Activated CD4-positive, alpha-beta T cell treated with anti-CD3 and anti-CD28 coated beads, Interleukin-2, amount 10 ng/mL, durations not matched to agents 7 days and 5 days (primary cell): ENCODE data around the gene SDR39U1. TPM values are rescaled to one million over a fixed set of nuclear protein-coding genes. Genes with fewer than 3 reads are reported as not detected.

ENCODE experiments used
- CTCF ChIA-PET: fragments of 350-600 bp; sonication (Branson Sonifier 250); formaldehyde crosslinking; loops from one replicate; lab custom pipeline; 2021; ENCODE audit warnings: antibody characterized with exemption; lab: Charles Lee
- POLR2A ChIA-PET: fragments of 350-600 bp; sonication (Branson Sonifier 250); formaldehyde crosslinking; loops from one replicate; lab custom pipeline; 2021; ENCODE audit warnings: antibody characterized with exemption; lab: Charles Lee
- DNase-seq: peaks from one replicate; pipeline ENCODE4 v3.0.0-alpha.2; 2020
- H3K27ac Mint-ChIP-seq: one replicate; pipeline ENCODE4 v1.8.0; 2021; ENCODE audit warnings: mild to moderate bottlenecking, moderate library complexity, mixed read lengths
- H3K27me3 Mint-ChIP-seq: one replicate; pipeline ENCODE4 v1.8.0; 2021; ENCODE audit warnings: mixed read lengths
- H3K36me3 Mint-ChIP-seq: one replicate; pipeline ENCODE4 v1.8.0; 2021; ENCODE audit warnings: low read depth, mixed read lengths
- H3K4me1 Mint-ChIP-seq: one replicate; pipeline ENCODE4 v1.8.0; 2021; ENCODE audit warnings: mixed read lengths
- H3K4me3 Mint-ChIP-seq: one replicate; pipeline ENCODE4 v1.8.0; 2021; ENCODE audit warnings: mild to moderate bottlenecking, moderate library complexity, mixed read lengths
- H3K9me3 Mint-ChIP-seq: one replicate; pipeline ENCODE4 v1.8.0; 2021; ENCODE audit warnings: mixed read lengths
- total RNA-seq, 2 experiments: library from RNA; stranded (reverse); gene quantifications; one replicate each; pipeline ENCODE4 v1.2.3, GENCODE V29; 2021

The SDR39U1 gene
- total RNA-seq, 2 experiments from 2014 or later: 52.8 to 54.9 TPM

- no peaks in the 10 kb centered on the region for H3K27me3 Mint-ChIP-seq
- H3K9me3 Mint-ChIP-seq: no peaks in the 10 kb centered on the region
- H3K36me3 Mint-ChIP-seq: peaks cover 44% of the 10 kb centered on the region
- POLR2A ChIA-PET: interaction anchor here (1.0 to 2.5 kb wide), 3 partner anchors 9 to 99 kb away, joined by 3 to 18 read pairs (median 3); no protein-coding TSS in a partner anchor
- peak overlapping the region; percentile 98 for H3K27ac Mint-ChIP-seq
- DNase-seq: no peak
- no peak overlapping the region for H3K4me3 Mint-ChIP-seq
- H3K4me1 Mint-ChIP-seq: peaks cover 57% of the 10 kb centered on the region
- CTCF ChIA-PET: interaction anchor here (0.6 to 6.5 kb wide), 36 partner anchors 9 to 324 kb away, joined by 3 to 108 read pairs (median 5); partner anchors contain the start of genes ADCY4, CIDEB, DCAF11 and GZMB
Measured at GRCh38 chr14:24432259-24433131, 10.1 kb downstream of the SDR39U1 start.

DNA sequence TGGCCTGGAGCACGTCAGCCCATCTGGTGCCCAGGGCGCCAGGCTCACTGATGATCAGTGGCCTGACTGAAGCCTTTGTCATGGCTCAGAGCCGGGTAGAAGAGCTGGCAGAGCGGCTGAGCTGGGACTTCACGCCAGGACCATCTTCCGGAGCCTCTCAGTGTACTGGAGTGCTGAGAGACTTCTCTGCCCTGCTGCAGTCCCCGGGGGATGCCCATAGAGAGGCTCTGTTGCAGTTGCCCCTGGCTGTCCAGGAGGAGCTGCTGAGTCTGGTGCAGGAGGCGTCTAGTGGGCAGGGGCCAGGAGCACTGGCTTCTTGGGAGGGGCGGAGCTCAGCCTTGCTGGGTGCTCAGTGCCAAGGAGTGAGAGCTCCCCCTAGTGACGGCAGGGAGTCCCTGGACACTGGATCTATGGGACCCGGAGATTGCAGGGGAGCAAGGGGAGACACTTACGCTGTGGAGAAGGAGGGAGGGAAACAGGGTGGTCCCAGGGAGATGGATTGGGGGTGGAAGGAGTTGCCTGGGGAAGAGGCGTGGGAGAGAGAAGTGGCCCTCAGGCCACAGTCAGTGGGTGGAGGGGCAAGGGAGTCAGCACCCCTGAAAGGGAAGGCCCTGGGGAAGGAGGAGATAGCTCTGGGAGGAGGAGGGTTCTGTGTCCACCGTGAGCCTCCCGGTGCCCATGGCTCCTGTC is 10.9 kb downstream of the SDR39U1 start:
- no peaks in the 10 kb centered on the region for H3K27me3 Mint-ChIP-seq
- H3K4me3 Mint-ChIP-seq: peak overlapping the region; percentile 90
- POLR2A ChIA-PET: interaction anchor here (0.6 to 2.5 kb wide), 6 partner anchors 10 to 282 kb away, joined by 3 to 18 read pairs (median 4); no protein-coding TSS in a partner anchor
- peak; percentile 95 for DNase-seq
- peaks cover 37% of the 10 kb centered on the region for H3K36me3 Mint-ChIP-seq
- peaks cover 56% of the 10 kb centered on the region for H3K4me1 Mint-ChIP-seq
- peak overlapping the region; percentile 98 for H3K27ac Mint-ChIP-seq
- CTCF ChIA-PET: interaction anchor here (0.6 to 6.5 kb wide), 55 partner anchors 9 to 391 kb away, joined by 3 to 108 read pairs (median 5); partner anchors contain the start of genes ADCY4, CHMP4A, CIDEB and DCAF11
- no peaks in the 10 kb centered on the region for H3K9me3 Mint-ChIP-seq

- ChIA-PET CTCF (interaction anchor here (0.6 to 6.5 kb wide), 56 partner anchors 8 to 390 kb away, joined by 3 to 108 read pairs (median 4); partner anchors contain the start of genes ADCY4, CHMP4A, CIDEB and DCAF11), POLR2A (interaction anchor here (0.6 to 2.5 kb wide), 8 partner anchors 11 to 283 kb away, joined by 3 to 18 read pairs (median 4); partner anchors contain the start of gene SDR39U1)
- H3K4me3 Mint-ChIP-seq: peak overlapping the region; percentile 90
- peak overlapping the region; percentile 98 for H3K27ac Mint-ChIP-seq
- peaks cover 56% of the 10 kb centered on the region for H3K4me1 Mint-ChIP-seq
- no peaks in the 10 kb centered on the region for H3K27me3 Mint-ChIP-seq
- H3K9me3 Mint-ChIP-seq: no peaks in the 10 kb centered on the region
- peak; percentile 71 for DNase-seq
- peaks cover 33% of the 10 kb centered on the region for H3K36me3 Mint-ChIP-seq
Measured at GRCh38 chr14:24430682-24431568, 11.7 kb downstream of the SDR39U1 start.

DNA sequence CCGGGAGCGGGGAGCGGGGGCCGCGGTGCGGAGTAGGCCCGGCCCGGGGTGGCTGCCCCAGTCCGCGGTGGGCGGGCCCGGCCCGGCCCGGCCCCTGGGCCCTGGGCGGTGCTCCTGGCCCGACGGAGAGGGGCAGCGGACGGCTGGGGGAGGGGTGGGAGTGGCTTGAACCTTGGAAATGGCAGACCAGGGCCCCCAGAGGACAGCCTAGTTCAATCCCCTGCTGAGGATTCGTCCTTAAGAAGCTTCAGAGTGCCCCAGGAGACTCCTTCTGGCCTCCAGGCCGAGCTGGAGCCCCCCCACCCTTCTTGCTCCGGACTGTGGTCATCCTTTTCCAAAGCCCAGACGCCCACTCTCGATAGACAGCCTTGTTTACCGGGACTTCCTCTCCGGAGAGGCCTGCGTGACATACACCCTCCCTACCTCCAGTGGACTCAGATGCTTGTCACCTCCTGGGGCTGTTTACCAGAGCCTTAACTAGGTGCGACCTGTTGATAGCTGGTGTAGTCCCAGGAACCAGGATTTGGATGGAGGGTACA is 12.4 kb downstream of the SDR39U1 start:
- Mint-ChIP-seq H3K4me3 (peak overlapping the region; percentile 90), H3K36me3 (peaks cover 29% of the 10 kb centered on the region), H3K27me3 (no peaks in the 10 kb centered on the region), H3K9me3 (no peaks in the 10 kb centered on the region), H3K4me1 (peaks cover 57% of the 10 kb centered on the region), H3K27ac (peak overlapping the region; percentile 98)
- DNase-seq: peak; percentile 62
- CTCF ChIA-PET: interaction anchor here (1.0 to 6.5 kb wide), 17 partner anchors 11 to 283 kb away, joined by 3 to 108 read pairs (median 7); partner anchors contain the start of genes ADCY4, CIDEB, LTB4R2 and NYNRIN
- POLR2A ChIA-PET: interaction anchor here (0.6 to 2.5 kb wide), 8 partner anchors 11 to 315 kb away, joined by 3 to 18 read pairs (median 4); partner anchors contain the start of genes DCAF11, NRL, RIPK3 and SDR39U1

DNA sequence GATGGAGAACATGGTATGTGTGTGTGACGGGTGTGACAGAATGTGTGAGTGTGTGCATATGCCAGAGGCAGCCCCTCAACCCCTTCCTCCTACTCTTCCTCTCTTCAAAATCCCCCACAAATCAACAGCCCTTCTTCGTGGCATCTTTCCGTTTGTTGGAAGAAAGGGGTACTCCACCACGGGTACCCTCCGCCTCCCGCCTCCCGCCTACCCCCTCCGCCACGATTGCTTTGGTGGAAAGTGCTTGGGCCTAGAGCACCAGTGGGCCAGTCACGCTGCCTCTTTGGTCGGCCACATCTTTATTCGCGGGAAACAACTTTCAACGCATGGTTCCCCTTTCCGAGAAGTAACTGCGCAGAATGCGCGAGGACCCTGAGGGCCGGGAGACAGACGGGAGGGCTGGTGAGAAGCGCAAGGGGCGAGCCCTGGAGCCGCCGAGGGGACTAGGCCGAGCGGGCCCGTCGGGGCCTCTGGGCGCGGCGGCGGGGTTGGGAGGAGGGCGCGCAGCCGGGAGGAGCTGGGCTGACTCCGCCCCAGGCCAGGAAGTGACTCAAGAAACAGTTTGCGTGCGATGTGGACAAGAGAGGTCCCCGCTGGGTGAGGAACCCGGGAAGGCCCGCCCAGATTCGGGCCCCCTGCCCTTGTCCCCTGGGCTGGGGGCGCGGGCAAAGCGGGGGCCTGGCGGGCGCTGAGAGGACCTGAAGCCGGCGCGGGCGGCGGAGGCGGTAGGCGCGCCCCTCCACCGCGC is 13.0 kb downstream of the SDR39U1 start, which contains the start of the genes CBLN3 and KHNYN:
Gene CBLN3 (minus strand): TSS at position 274 of the 748 bp plus-strand sequence. CDS start 614 bp downstream, outside the sequence.
Gene KHNYN (plus strand): TSS at position 560 of the 748 bp plus-strand sequence. CDS start 777 bp downstream, outside the sequence.
- POLR2A ChIA-PET: interaction anchor here (0.6 to 2.5 kb wide), 7 partner anchors 11 to 315 kb away, joined by 3 to 18 read pairs (median 6); partner anchors contain the start of genes DCAF11, NRL, RIPK3 and SDR39U1
- Mint-ChIP-seq H3K4me1 (peaks cover 58% of the 10 kb centered on the region), H3K27me3 (no peaks in the 10 kb centered on the region), H3K36me3 (peaks cover 27% of the 10 kb centered on the region), H3K9me3 (no peaks in the 10 kb centered on the region), H3K4me3 (peak within 1 kb of the TSS; percentile 90), H3K27ac (peak within 1 kb of the TSS; percentile 98)
- CTCF ChIA-PET: interaction anchor here (0.8 to 6.5 kb wide), 11 partner anchors 12 to 283 kb away, joined by 3 to 108 read pairs (median 13); partner anchors contain the start of genes ADCY4, DHRS1, NOP9 and NYNRIN
- DNase-seq: peak; percentile 91

GRCh38 chr14:24428628-24429394 is 13.8 kb downstream of the SDR39U1 start:
- POLR2A ChIA-PET: no interaction called here
- H3K4me1 Mint-ChIP-seq: peaks cover 58% of the 10 kb centered on the region
- H3K36me3 Mint-ChIP-seq: peaks cover 24% of the 10 kb centered on the region

GRCh38 chr14:24427537-24428508 is 14.8 kb downstream of the SDR39U1 start:
- ChIA-PET CTCF (interaction anchor here (1.3 to 6.5 kb wide), 4 partner anchors 10 to 97 kb away, joined by 3 to 108 read pairs (median 4); partner anchors contain the start of gene ADCY4), POLR2A (no interaction called here)
- Mint-ChIP-seq H3K27ac (peak overlapping the region; percentile 72), H3K36me3 (peaks cover 15% of the 10 kb centered on the region), H3K4me3 (no peak overlapping the region), H3K27me3 (no peaks in the 10 kb centered on the region), H3K4me1 (peaks cover 53% of the 10 kb centered on the region), H3K9me3 (no peaks in the 10 kb centered on the region)
- DNase-seq: no peak

More at GRCh38 chr14:24428628-24429394, 13.8 kb downstream of the SDR39U1 start:
- no peak for DNase-seq
- Mint-ChIP-seq H3K27me3 (no peaks in the 10 kb centered on the region), H3K9me3 (no peaks in the 10 kb centered on the region), H3K4me3 (peak overlapping the region; percentile 86), H3K27ac (peak overlapping the region; percentile 98)
- CTCF ChIA-PET: interaction anchor here (0.8 to 6.5 kb wide), 6 partner anchors 9 to 129 kb away, joined by 3 to 108 read pairs (median 3); partner anchors contain the start of genes ADCY4, DHRS1 and NOP9

DNA sequence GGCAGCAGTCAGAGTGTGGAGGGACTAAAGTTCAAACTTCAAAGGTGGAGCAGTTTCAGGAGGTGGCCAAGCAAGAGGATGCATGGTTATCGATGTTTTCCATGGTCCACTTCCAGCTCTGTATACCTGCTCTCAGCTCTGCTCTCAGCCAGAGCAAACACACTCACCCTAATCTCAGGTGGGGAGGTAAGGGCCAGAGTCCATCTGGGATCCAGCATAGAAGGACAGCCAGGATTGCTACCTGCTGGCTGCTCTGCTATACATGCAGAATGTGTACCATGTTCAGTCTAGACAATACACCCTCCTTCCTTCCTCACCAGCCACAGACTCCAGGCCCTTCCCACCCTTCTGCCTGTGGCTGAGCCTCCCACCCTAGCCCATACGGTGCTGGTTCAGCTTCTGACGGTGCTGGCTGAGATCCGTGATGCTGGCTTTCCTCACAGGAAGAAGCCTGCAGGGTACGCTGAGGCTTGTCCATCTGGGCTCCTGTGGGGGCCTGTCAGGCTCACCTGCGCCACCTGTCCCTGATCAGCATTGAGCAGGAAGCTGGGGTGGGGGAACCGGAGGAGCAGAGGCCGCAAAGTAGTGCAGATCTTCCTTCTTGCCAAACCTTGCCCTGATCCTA is 15.6 kb downstream of the SDR39U1 start:
- Mint-ChIP-seq H3K27ac (peak overlapping the region; percentile 54), H3K36me3 (peaks cover 11% of the 10 kb centered on the region), H3K4me3 (no peak overlapping the region), H3K27me3 (no peaks in the 10 kb centered on the region), H3K9me3 (no peaks in the 10 kb centered on the region), H3K4me1 (peaks cover 50% of the 10 kb centered on the region)
- DNase-seq: no peak
- ChIA-PET POLR2A (no interaction called here), CTCF (interaction anchor here (1.0 to 6.5 kb wide), 5 partner anchors 10 to 266 kb away, joined by 3 to 108 read pairs (median 4); partner anchors contain the start of genes ADCY4 and IRF9)
